ENCODE results near the gene RSF1. TPM values are rescaled to one million over a fixed set of nuclear protein-coding genes. Genes with fewer than 3 reads are reported as not detected.

Gene RSF1
- total and polyA plus RNA-seq, 4 experiments from 2014 or later: 13.0 to 106 (median 78.4) TPM

DNA sequence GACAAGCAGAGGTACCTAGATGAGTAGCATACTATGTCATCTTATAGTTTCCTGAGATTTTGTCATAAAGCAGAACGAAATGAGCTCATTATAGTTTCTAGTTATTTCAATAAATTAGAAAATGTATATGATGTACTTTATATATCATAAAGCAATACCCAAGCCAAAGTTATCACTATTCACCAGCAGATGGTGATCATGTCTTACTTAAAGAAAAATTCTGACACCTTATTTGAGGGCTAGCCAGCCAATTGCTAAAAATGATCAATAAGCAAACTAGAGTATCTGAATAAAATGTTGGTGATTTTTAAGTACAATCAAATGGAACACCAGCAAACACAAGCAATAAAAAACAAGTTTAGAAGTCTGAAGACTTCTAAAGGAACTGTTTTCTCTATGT is 44.1 kb downstream of the RSF1 start:
- peak in 4 of 5 donors; percentile 18 to 32 (median 26) for DNase-seq
- H3K27me3 ChIP-seq (ENCODE audit: insufficient read depth, low read length): no peaks in the 10 kb centered on the region
- no peaks in the 10 kb centered on the region for H3K27me3 Mint-ChIP-seq
- no peak overlapping the region for H3K4me3 Mint-ChIP-seq
- intact Hi-C loops (cut with micrococcal nuclease): loop anchor here (1.0 to 2.0 kb wide), 3 partner anchors 42 to 270 kb away; no protein-coding TSS in a partner anchor
- H3K36me3 ChIP-seq (ENCODE audit: insufficient read depth, low read length): no peaks in the 10 kb centered on the region
- H3K27ac ChIP-seq (ENCODE audit: low read depth, low read length): no peak overlapping the region
- ChIA-PET POLR2A (ENCODE audit: partially characterized antibody) (no interaction called here), CTCF (ENCODE audit: partially characterized antibody) (interaction anchor here (0.6 to 2.0 kb wide), 8 partner anchors 14 to 269 kb away, joined by 3 to 10 read pairs (median 4); partner anchors contain the start of gene INTS4)
- H3K4me1 ChIP-seq (ENCODE audit: insufficient read depth, low read length): peaks cover 23% of the 10 kb centered on the region
- H3K4me3 ChIP-seq (ENCODE audit: low read length in 2 of 2): no peak overlapping the region
- no peak overlapping the region for H3K27ac Mint-ChIP-seq
- peaks cover 40 to 70% (median 50%) of the 10 kb centered on the region in 4 donors for H3K4me1 Mint-ChIP-seq
- H3K36me3 Mint-ChIP-seq: peaks cover 7% of the 10 kb centered on the region in 2 donors
- H3K9me3 ChIP-seq (ENCODE audit: control insufficient read depth in 1 of 2, low read length in 2 of 2): no peaks in the 10 kb centered on the region
- H3K9me3 Mint-ChIP-seq: no peaks in the 10 kb centered on the region

DNA sequence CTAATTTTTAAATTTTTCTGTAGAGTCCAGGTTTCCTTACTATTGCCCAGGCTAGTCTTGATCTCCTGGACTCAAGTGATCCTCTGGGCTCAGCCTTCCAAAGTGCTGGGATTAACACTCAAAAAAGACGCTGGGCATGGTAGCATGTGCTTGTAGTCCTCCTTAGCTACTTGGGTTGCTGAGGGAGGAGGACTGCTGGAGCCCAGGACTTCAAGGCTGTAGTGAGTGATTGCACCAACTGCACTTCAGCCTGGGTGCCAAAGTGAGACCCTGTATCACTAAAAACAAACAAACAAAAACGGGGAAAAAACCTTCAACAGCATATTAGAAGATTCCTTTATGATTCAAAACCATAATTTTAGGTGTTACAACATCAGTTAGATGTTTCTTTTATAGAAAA is 44.6 kb downstream of the RSF1 start:
- Histone ChIP-seq H3K9me3 (ENCODE audit: control insufficient read depth in 1 of 2, low read length in 2 of 2) (no peaks in the 10 kb centered on the region), H3K27me3 (ENCODE audit: insufficient read depth, low read length) (no peaks in the 10 kb centered on the region), H3K27ac (ENCODE audit: low read depth, low read length) (no peak overlapping the region), H3K4me3 (ENCODE audit: low read length in 2 of 2) (no peak overlapping the region), H3K36me3 (ENCODE audit: insufficient read depth, low read length) (no peaks in the 10 kb centered on the region), H3K4me1 (ENCODE audit: insufficient read depth, low read length) (peaks cover 28% of the 10 kb centered on the region)
- POLR2A ChIA-PET (ENCODE audit: partially characterized antibody): no interaction called here
- Mint-ChIP-seq H3K9me3 (no peaks in the 10 kb centered on the region), H3K4me3 (no peak overlapping the region), H3K36me3 (peaks cover 7% of the 10 kb centered on the region in 2 donors), H3K27me3 (no peaks in the 10 kb centered on the region), H3K4me1 (peaks cover 45 to 75% (median 55%) of the 10 kb centered on the region in 4 donors), H3K27ac (no peak overlapping the region)
- intact Hi-C loops (cut with micrococcal nuclease): loop anchor here (1.0 to 2.0 kb wide), 3 partner anchors 43 to 270 kb away; no protein-coding TSS in a partner anchor
- no peak for DNase-seq
- CTCF ChIA-PET (ENCODE audit: partially characterized antibody): interaction anchor here (0.7 to 2.0 kb wide), 7 partner anchors 14 to 270 kb away, joined by 3 to 10 read pairs (median 4); partner anchors contain the start of gene INTS4

DNA sequence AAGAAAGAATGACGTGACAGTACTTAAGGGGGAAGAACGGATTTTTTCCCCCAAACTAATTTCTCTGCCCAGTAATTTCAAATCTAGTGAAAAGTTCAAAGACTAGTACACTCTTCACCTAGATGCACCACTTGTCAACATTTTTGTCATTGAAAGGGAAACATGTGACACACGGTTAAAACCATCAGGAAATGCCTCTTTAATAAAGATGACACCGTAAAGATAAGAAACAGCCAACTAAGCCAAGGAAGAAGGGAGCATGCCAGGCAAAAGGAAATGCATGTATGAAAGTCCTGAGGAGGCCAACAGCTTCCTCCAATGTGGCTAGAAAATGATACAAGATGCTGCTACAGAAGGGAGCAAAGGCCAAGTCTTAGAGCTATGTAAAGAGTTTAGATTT is 49.4 kb downstream of the RSF1 start:
- Mint-ChIP-seq H3K4me1 (peaks cover 39 to 77% (median 62%) of the 10 kb centered on the region in 4 donors), H3K9me3 (no peaks in the 10 kb centered on the region), H3K36me3 (peaks cover 4 to 6% of the 10 kb centered on the region in 2 donors), H3K27ac (peak overlapping the region in 5 of 7 donors; percentile 0 to 76 (median 43)), H3K27me3 (no peaks in the 10 kb centered on the region), H3K4me3 (peak overlapping the region in 6 of 8 donors; percentile 17 to 70 (median 56))
- Histone ChIP-seq H3K36me3 (ENCODE audit: insufficient read depth, low read length) (no peaks in the 10 kb centered on the region), H3K4me3 (ENCODE audit: low read length in 2 of 2) (no peak overlapping the region), H3K27me3 (ENCODE audit: insufficient read depth, low read length) (no peaks in the 10 kb centered on the region), H3K27ac (ENCODE audit: low read depth, low read length) (no peak overlapping the region), H3K4me1 (ENCODE audit: insufficient read depth, low read length) (peaks cover 42% of the 10 kb centered on the region), H3K9me3 (ENCODE audit: control insufficient read depth in 1 of 2, low read length in 2 of 2) (no peaks in the 10 kb centered on the region)
- POLR2A ChIA-PET (ENCODE audit: partially characterized antibody): interaction anchor here (1.5 kb wide), 1 partner anchor 49 kb away, joined by 5 read pairs; the partner anchor contains the start of gene RSF1
- CTCF ChIA-PET (ENCODE audit: partially characterized antibody): no interaction called here
- intact Hi-C loops (cut with micrococcal nuclease): no loop called here
- peak in 2 of 5 donors; percentile 2 to 3 for DNase-seq

DNA sequence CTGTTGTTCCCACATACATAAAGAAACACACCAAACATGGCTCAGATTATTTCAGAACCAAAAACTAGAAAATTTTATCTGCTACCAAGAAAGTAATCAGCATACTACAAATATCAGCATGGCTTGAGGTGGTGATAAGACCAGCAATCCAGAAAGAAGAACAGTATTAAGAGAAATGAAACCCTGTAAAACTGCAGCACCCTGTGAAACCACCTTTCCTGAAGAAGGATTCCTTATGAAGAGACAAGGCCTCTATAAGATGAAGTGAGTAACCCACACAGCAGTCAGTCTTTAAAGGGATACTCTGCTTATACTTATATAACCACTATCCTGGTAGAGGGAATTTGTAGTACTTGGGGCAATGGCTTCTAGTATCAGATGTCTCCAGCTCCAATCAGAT is 49.9 kb downstream of the RSF1 start:
- H3K27me3 ChIP-seq (ENCODE audit: insufficient read depth, low read length): no peaks in the 10 kb centered on the region
- POLR2A ChIA-PET (ENCODE audit: partially characterized antibody): interaction anchor here (1.5 kb wide), 1 partner anchor 49 kb away, joined by 5 read pairs; the partner anchor contains the start of gene RSF1
- Mint-ChIP-seq H3K27ac (peak overlapping the region in 5 of 7 donors; percentile 0 to 45 (median 37)), H3K9me3 (no peaks in the 10 kb centered on the region), H3K27me3 (no peaks in the 10 kb centered on the region), H3K4me1 (peaks cover 40 to 78% (median 61%) of the 10 kb centered on the region in 4 donors), H3K36me3 (peaks cover 4 to 6% of the 10 kb centered on the region in 2 donors), H3K4me3 (peak overlapping the region in 5 of 8 donors; percentile 44 to 70 (median 60))
- DNase-seq: no peak
- H3K4me3 ChIP-seq (ENCODE audit: low read length in 2 of 2): no peak overlapping the region
- H3K9me3 ChIP-seq (ENCODE audit: control insufficient read depth in 1 of 2, low read length in 2 of 2): no peaks in the 10 kb centered on the region
- intact Hi-C loops (cut with micrococcal nuclease): no loop called here
- H3K36me3 ChIP-seq (ENCODE audit: insufficient read depth, low read length): no peaks in the 10 kb centered on the region
- CTCF ChIA-PET (ENCODE audit: partially characterized antibody): no interaction called here
- H3K27ac ChIP-seq (ENCODE audit: low read depth, low read length): no peak overlapping the region
- H3K4me1 ChIP-seq (ENCODE audit: insufficient read depth, low read length): peaks cover 42% of the 10 kb centered on the region

DNA sequence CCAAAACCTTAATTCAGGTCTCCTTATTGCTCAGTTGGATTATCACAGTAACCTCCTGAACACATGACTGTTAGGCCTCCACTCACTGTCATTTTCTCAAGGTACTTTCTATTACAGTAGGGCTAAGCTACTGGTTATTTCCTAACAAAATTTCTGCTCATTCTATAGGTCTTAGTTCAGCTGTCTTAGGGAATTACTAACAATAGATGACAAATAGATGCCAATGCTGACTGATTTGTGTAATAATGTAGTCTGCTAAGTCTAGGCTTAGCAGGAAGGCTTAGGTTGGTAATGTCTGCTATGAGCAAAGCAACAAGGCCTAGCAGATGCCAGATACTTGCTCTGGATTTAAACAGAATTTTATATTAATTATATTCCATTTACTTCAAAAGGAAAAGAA is 58.1 kb downstream of the RSF1 start:
- no peaks in the 10 kb centered on the region for H3K9me3 ChIP-seq (ENCODE audit: control insufficient read depth in 1 of 2, low read length in 2 of 2)
- H3K27me3 ChIP-seq (ENCODE audit: insufficient read depth, low read length): no peaks in the 10 kb centered on the region
- peaks cover 16% of the 10 kb centered on the region for H3K36me3 ChIP-seq (ENCODE audit: insufficient read depth, low read length)
- H3K27me3 Mint-ChIP-seq: no peaks in the 10 kb centered on the region
- no peaks in the 10 kb centered on the region for H3K9me3 Mint-ChIP-seq
- H3K4me3 Mint-ChIP-seq: no peak overlapping the region
- peaks cover 19 to 28% (median 27%) of the 10 kb centered on the region in 4 donors for H3K4me1 Mint-ChIP-seq
- intact Hi-C loops (cut with micrococcal nuclease): no loop called here
- H3K4me3 ChIP-seq (ENCODE audit: low read length in 2 of 2): no peak overlapping the region
- peaks cover 26 to 42% of the 10 kb centered on the region in 2 donors for H3K36me3 Mint-ChIP-seq
- DNase-seq: no peak
- POLR2A ChIA-PET (ENCODE audit: partially characterized antibody): no interaction called here
- H3K4me1 ChIP-seq (ENCODE audit: insufficient read depth, low read length): peaks cover 3% of the 10 kb centered on the region
- peak overlapping the region in 1 of 7 donors; percentile 74 for H3K27ac Mint-ChIP-seq
- H3K27ac ChIP-seq (ENCODE audit: low read depth, low read length): no peak overlapping the region
- CTCF ChIA-PET (ENCODE audit: partially characterized antibody): interaction anchor here (1.1 kb wide), 1 partner anchor 14 kb away, joined by 4 read pairs; no protein-coding TSS in a partner anchor

DNA sequence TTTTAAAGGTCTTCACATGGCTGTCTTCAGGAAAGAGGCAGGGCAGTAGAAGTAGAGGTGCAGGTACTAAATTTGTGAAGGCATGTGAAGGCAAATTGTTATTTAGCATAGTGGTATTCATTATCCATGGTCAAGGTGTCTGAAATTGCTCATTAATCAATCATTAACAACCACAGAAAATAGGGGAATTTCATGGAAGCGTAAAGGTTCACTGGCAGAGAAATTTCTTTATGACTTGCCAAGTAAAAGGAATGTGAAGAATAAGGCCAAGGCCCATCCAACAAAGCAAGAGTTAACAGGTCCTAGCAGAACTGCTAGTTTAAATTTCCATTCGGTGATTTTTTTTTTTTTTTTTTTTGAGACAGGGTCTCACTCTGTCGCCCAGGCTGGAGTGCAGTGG is 59.0 kb downstream of the RSF1 start:
- H3K4me1 Mint-ChIP-seq: peaks cover 18 to 26% (median 26%) of the 10 kb centered on the region in 4 donors
- ChIA-PET POLR2A (ENCODE audit: partially characterized antibody) (no interaction called here), CTCF (ENCODE audit: partially characterized antibody) (interaction anchor here (1.1 kb wide), 1 partner anchor 15 kb away, joined by 4 read pairs; no protein-coding TSS in a partner anchor)
- no peak overlapping the region for H3K4me3 Mint-ChIP-seq
- Histone ChIP-seq H3K27me3 (ENCODE audit: insufficient read depth, low read length) (no peaks in the 10 kb centered on the region), H3K4me3 (ENCODE audit: low read length in 2 of 2) (no peak overlapping the region), H3K36me3 (ENCODE audit: insufficient read depth, low read length) (peaks cover 16% of the 10 kb centered on the region), H3K9me3 (ENCODE audit: control insufficient read depth in 1 of 2, low read length in 2 of 2) (no peaks in the 10 kb centered on the region), H3K4me1 (ENCODE audit: insufficient read depth, low read length) (no peaks in the 10 kb centered on the region), H3K27ac (ENCODE audit: low read depth, low read length) (no peak overlapping the region)
- H3K36me3 Mint-ChIP-seq: peaks cover 32 to 50% of the 10 kb centered on the region in 2 donors
- no peak overlapping the region for H3K27ac Mint-ChIP-seq
- H3K9me3 Mint-ChIP-seq: no peaks in the 10 kb centered on the region
- intact Hi-C loops (cut with micrococcal nuclease): no loop called here
- DNase-seq: no peak
- H3K27me3 Mint-ChIP-seq: no peaks in the 10 kb centered on the region

DNA sequence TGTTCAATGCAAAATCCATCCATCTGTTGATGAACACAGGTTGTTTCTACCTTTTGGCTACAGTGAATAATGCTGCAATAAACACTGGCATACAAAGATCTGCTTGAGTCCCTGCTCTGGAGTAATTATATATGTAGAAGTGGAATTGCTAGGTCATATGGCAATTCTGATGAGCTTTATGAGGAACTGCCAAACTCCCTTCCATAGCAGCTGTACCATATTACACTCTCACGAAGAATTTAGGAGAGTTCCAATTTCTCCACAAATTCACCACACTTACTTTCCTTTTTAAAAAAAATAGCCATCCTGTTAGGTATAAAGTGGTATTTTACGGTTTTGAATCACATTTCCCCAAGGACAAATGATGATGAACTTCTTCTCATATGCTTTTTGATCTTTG is 62.2 kb downstream of the RSF1 start:
- Histone ChIP-seq H3K36me3 (ENCODE audit: insufficient read depth, low read length) (peaks cover 14% of the 10 kb centered on the region), H3K27me3 (ENCODE audit: insufficient read depth, low read length) (no peaks in the 10 kb centered on the region), H3K9me3 (ENCODE audit: control insufficient read depth in 1 of 2, low read length in 2 of 2) (no peaks in the 10 kb centered on the region), H3K27ac (ENCODE audit: low read depth, low read length) (no peak overlapping the region), H3K4me3 (ENCODE audit: low read length in 2 of 2) (no peak overlapping the region), H3K4me1 (ENCODE audit: insufficient read depth, low read length) (no peaks in the 10 kb centered on the region)
- no peak for DNase-seq
- CTCF ChIA-PET (ENCODE audit: partially characterized antibody): no interaction called here
- H3K4me3 Mint-ChIP-seq: no peak overlapping the region
- POLR2A ChIA-PET (ENCODE audit: partially characterized antibody): no interaction called here
- H3K4me1 Mint-ChIP-seq: peaks cover 16 to 30% (median 22%) of the 10 kb centered on the region in 4 donors
- no peak overlapping the region for H3K27ac Mint-ChIP-seq
- no peaks in the 10 kb centered on the region for H3K9me3 Mint-ChIP-seq
- H3K36me3 Mint-ChIP-seq: peaks cover 44 to 55% of the 10 kb centered on the region in 2 donors
- no peaks in the 10 kb centered on the region for H3K27me3 Mint-ChIP-seq
- intact Hi-C loops (cut with micrococcal nuclease): no loop called here

All from CD4-positive, alpha-beta memory T cell (primary cell).